Kidney tubule cell (primary cell): ENCODE measurements around the gene DEFB123.

Experiments used
- DNase-seq: peaks from one replicate; pipeline ENCODE4 v3.0.0-alpha.2; 2018; ENCODE audit warnings: low spot score

The DEFB123 gene

DNA sequence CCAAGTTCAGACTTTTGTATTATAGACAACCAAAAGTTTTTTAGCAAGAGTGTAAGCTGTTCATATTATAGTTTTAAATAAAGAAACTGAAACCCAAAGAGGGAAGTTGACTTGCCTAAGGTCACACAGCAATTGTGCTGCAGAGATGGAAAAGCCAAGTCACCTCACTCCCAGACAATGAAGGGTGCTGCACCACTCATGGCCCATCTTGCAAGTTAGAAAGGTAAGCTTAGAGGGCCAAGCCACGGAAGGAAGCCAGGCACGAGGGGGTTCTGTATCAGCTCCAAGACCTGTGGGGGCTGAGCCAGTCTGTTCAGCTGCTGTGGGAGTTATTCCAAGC, 33.6 kb downstream of the DEFB123 start:
- no peak for DNase-seq

DNA sequence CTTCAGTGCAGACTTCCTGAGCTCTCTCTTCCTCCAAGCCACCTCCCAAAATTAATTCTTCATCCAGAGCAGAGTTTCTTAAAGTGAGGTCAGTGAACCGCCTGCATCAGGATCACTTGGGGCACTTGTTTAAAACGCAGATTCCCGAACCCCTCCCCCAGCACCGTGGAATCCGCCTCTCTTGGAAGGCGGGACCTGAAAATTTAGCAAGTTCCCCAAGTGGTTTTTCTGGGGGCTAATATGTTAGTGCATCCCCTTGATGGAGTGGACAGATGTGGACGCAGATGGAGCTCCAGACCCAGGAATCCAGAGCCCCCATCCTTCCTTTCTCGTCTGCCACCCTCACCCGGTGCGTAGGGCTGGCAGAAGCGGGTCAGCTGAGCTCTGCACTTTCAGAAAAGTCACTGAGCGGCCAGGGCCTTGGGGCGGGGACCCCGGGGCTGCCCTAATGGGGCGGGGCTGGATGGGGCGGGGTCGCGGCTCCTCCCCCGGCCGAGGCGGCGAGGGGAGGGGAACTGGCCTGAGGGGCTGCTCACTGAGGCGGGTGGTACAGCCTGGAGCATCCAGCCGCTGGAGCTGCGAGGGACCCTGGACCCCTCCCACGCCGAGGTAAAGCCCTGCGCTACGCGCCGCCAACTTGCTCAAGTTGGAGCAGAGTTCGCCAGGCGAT, 34.5 kb downstream of the DEFB123 start, which contains the start of the genes DEFB124 and REM1:
Gene DEFB124, minus strand, starts transcription at position 370 of the 670 bp plus-strand sequence. CDS start 2,114 bp downstream, outside the sequence.
Gene REM1, plus strand, starts transcription at position 531 of the 670 bp plus-strand sequence. CDS start 1,158 bp downstream, outside the sequence.
- DNase-seq: no peak

DNA sequence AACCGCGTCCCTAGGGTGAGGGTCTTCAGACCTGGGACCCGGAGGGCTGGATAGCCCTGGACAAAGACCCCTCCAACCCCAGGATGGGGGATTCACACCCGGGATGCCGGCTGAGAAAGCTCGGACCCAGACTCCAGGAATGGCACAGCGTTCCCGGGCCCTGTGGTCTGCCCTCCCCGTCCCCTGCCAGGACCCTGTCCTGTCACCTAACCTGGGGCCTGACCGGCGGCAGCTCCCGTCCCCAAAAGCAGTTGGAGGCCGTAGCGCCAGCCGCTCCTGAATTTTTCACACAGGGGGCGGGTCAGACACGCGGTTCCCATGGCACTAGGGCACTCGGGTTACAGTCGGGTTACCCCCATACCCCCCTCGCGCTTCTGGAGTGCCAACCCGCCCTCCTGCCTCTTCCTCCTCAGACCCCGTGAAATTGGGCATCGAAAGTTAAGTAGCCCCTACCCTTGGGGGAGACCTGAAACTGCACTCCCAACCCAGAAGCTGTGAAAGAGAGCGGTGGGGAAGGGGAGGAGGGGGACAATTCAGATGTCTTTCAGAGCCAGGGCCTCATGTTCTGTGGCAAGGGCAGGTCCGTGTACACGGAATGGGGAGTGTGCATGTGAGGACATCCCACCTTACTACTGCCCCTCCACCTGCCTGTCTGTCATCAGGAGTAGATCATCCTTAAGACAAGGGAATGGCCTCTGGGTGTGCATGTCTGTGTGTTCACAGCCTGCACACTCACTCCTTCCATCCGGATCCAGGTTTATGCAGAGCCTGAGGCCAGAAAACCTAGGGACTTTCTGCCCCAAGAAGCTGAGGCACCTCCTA, 35.3 kb downstream of the DEFB123 start:
- no peak for DNase-seq

DNA sequence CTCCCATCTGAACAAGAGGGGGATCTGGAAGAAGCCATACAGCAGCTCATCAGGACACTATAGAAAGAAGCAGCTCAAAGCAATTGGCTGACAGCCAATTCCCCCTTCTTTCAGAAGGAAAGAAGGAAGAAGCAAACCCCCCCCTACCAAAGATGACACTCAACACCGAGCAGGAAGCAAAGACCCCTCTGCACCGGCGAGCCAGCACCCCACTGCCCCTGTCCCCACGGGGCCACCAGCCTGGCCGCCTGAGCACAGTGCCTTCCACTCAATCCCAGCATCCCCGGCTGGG, 35.8 kb downstream of the DEFB123 start:
- DNase-seq: no peak

DNA sequence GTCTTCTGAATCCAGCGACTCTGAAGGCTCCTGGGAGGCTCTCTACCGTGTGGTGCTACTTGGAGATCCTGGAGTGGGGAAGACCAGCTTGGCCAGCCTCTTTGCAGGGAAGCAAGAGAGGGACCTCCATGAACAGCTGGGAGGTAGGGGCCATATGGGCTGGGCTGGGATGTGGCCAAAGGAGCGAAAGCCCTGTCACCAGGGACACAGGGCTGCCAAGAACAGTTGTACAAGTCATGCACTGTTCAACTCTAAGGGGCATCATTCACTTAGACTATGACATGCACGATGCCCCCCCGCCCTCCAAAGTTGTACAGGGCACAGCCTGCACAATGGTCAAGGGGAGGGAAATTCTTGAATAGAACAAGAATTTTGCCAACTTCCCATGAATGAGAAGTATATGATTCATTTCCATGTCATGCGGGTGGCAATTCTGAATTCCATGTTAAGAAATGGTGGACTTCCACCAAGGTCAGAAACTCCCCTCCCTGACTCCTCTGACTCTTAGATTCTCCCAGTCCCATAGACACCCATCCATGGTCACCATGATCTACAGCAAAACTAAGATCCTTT, 36.3 kb downstream of the DEFB123 start:
- no peak for DNase-seq

DNA sequence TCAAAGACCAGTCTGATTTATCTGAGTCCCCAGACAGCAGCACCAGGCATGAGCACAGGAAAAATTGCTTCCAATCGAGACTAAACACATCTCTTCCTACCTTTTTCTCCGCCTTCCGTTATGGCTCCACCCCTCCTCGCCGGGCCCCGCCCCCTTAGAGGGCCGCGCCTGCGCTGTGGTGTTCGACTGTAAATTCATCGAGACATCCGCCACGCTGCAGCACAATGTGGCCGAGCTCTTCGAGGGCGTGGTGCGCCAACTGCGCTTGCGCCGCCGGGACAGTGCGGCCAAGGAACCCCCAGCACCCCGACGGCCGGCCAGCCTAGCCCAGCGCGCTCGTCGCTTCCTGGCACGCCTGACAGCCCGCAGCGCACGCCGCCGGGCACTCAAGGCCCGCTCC, 43.6 kb downstream of the DEFB123 start:
- DNase-seq: no peak

DNA sequence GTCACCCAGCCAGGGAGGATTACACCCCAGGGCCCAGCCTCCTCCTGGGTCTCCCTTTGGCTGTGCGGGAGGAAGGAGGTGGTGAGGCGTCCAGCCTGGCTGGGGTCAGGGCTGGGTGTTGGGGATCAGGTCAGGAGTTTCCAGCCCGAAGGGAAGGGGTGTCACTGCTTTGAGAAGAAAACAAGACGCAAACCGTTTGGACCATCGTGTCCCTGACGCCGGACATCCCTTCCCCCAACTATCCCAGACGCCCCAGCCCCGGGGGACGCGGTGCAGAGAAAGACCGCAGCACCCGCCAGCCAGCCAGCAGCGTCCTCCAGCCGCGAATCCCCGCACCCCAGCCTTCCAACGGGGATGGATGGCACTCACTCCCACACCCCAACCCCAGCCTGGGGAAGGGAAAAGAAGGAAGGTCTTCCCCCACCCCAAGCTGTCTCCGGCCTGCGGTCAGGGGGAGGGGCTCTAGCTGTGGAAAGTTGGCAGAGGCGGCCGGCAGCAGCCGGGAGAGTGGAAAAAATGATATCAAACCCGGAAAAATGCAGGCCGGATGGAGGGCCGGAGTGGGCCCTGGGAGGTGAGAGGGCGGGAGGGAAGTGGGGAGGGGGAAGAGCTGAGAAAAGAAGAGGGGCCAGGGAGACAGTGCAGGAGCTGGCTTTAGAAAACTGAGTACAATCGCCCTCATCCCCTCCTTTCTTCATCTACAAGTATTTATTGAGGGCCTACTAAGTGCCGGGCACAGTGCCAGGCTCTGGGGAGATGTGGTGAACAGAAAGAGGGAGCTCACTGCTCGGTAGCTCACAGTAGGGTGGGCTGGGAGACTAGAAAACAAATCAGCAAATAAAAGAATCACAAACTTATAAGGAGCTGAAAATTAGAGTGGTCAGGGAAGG, 45.3 kb downstream of the DEFB123 start:
- DNase-seq: no peak

DNA sequence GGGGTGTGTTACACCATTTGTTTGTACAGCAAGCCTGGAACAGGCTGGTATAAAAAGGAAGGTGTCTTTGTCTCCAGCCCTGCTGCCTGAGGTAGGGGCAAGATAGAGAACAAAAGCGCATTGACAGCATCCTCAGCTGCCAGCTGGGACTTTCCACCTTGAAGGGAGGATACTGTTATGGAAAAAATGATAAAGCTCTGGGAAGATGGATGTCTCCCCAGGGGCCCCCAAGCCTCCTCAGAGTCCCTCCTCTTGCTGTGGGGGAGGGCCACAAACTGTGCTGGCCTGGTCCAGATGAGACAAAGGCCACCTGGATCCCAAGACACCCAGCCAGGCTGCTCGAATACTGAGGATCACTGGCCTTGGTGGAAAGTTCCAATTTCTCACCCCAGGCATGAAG, 47.7 kb downstream of the DEFB123 start:
- no peak for DNase-seq

DNA sequence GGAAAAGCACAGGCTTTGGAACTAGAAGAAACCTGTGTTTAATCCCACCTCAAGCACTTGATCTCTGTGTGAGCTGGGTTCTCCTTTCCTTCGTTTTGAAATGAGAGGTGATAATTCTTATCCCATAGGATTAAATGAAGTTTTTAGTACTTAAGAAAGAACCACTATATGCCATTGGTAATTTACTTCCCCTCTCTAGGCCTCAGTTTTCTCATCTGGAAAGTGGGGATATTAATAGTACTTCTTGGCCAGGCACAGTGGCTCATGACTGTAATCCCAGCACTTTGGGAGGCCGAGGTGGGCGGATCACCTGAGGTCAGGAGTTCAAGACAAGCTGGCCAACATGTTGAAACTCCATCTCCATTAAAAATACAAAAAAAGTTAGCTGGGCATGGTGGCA, 48.7 kb downstream of the DEFB123 start:
- no peak for DNase-seq

DNA sequence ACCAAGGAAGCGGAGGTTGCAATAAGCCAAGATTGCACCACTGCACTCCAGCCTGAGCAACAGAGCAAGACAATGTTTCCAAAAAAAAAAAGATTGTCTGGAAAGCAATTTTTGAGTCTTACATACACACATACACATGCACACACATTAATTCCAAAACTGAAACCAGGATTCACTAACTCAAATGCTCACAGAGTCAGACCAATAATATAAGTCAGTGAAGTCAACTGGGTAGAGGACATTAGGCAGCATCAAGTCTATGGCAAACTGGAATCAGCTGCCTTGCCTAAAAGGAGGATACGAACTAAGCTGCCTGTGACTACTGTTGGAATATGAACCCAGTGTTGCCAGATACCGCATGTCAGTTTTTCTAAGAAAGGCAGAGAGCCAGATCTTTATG, 50.3 kb downstream of the DEFB123 start:
- DNase-seq: no peak

DNA sequence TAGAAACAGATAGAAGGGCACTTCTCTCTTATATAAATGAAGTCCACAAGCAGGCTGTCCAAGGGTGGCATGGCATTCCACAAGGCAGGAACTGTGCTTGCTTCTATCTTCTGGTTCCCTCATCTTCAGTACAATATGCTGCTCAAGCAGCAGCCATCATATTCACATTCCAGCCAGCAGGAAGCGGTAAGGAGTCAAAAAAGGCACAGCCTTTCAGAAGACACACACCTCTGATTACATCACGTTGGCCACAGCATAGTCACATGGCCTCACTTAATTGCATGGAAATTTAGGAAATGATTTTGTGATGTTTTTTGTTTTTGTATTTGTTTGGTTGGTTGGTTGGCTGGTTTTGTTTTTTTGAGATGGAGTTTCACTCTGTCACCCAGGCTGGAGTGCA, 53.7 kb downstream of the DEFB123 start:
- peak; percentile 45 for DNase-seq

DNA sequence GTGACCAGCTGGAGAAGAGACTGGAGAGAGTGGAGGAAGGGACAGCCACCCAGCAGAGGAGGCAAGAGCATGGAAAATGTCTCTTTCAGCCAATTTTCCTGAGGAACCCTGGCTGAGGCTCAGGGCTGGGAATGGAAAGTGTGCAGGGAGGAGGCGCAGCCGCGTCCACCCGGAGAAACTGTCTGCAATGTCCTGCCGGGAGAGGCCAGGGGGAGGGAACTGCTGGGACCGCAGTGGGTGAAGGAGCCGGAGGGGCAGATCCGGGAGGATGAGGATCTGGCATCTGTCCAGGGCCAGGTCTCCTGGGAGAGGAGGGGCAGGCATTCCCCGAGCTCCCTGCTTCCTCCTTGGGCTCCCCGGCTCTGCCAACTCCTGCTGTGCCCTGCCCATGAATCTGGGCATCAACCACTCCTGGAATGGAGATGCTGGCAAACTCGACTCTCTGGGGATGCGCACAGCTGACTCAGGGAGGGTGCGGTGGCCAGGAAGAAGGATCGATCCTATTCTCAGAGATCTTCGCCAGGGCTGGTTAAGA, 56.4 kb downstream of the DEFB123 start:
- no peak for DNase-seq

DNA sequence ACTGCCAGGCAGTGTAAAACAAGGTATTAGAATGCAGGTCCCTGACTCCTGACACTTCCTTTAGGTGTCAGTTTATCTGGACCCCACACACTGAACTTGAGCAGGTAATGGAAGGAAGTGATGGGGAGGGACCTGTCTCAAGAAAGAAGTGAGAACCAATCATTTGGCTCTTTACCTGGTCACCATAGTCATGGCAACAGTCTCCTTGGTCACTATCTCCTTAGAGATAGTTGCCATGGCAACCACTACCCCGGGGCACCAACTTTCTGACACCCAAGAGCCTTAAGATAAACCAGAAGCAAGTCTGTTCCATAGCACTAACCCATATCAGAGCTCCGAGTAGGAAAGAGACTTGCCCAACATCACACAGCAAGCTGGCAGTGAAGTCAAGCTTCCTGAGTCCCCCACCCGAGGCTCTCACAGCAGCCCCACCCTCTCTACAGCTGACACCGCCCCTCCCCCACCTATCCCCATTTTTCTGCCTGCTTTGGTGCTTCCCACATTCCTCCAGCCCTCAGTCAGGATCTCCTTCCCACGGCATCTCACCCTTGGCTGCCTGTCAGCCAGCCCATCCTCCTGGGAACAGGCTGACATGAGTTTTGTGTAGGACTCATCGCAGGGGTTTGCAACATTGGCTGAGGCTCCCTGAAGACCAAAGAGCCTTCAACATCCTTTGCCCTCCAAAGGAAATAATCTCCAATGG, 57.6 kb downstream of the DEFB123 start:
- peak; percentile 22 for DNase-seq
